NCI-H146 (cell line): ENCODE data around the gene TXNRD3.
"Not testable (repeated sequence)": the region's sequence is repeated elsewhere in the genome, so short reads cannot be mapped to it uniquely, and the experiment has no call there.

ENCODE experiments used
- DNase-seq: peaks from one replicate; lab custom pipeline; 2025; lab: John Stamatoyannopoulos, UW

TXNRD3 gene

DNA sequence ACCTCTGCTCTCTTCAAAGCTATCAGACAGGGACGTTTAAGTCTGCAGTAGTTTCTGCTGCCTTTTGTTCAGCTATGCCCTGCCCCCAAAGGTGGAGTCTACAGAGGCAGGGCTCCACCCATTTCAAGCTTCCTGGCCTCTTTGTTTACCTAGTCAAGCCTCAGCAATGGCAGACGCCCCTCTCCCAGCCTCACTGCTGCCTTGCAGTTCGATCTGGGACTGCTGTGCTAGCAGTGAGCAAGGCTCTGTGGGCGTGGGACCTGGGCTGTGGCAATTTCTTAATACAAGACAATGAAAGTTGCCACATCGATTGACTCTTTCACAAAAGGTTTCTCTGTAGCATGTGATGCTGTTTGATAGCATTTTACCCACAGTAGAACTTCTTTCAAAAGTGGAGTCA, 63.4 kb downstream of the TXNRD3 start:
- DNase-seq: not testable (repeated sequence)

DNA sequence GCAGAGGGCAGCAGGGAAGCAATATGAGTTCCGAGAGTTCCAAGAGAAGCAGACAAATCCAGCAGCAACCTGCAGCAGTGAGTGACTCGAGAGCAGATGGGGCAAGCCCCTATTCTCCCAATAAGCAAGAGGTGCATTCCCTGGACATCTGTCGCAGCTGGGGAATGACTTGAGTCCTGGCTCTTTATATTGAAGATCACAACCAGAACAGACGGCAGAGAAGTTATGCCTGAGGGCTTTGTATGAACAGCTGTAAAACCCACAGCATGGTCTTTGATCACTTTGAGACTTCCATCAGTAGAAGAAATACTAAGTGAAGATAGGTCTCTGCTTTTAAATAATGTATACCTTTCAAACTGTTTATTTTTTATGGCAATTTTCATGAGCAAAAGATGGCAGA, 72.6 kb downstream of the TXNRD3 start:
- DNase-seq: peak; percentile 48

DNA sequence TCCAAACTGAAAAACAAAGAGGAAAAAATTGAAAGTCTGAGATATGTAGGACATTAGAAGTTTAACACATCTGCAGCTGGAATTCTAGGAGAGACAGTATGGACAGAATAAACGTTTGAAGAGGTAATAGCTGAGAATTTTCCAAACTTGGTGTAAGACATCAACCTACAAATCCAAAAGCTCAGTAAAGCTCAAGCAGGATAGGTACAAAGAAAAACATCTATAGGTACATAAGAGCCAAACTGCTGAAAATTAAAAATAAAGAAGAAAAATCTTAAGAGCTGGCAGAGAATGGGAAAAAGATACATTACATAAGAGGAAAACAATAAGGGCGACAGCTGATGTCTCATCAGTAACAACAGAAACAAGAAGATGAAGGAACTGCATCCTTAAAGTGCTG, 73.4 kb downstream of the TXNRD3 start:
- DNase-seq: no peak

DNA sequence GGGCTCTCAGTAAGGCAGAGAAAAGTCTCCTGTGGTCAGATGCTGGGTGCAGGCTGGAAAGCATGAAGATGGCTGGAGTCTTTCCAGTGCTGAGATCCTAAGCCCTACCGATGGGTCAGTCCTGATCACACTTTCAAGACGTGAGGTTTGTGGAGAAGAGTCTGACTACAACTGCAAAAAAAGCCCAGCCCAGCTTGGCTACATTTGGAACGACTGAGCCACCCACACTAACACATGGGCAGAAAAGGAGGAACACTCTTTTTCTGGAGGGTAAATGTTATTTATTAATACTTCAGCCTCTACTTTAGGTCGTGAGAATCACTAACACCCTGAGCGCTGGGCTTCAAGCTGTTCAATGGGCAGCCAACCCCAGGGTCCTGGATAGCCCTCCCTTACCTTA, 74.2 kb downstream of the TXNRD3 start:
- DNase-seq: no peak

DNA sequence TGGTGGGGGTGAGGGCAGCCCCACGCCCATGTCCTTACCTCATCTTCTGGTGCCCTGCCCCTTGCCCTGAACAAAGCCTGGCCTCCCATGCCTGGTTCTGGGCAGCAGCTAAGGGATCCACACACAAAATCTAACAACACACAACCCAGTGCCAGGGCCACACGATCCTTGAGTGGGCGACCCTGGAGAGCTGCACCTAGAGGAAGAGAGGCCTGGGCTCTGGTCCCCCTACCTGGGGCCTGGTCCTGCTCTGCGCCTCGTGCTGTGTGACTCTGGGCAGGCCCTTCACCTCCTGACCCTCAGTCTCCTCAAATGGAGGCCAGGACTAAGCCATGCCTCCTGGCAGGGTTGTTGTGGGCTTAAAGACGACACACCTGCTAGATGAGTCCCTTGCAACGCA, 76.2 kb downstream of the TXNRD3 start:
- DNase-seq: no peak

DNA sequence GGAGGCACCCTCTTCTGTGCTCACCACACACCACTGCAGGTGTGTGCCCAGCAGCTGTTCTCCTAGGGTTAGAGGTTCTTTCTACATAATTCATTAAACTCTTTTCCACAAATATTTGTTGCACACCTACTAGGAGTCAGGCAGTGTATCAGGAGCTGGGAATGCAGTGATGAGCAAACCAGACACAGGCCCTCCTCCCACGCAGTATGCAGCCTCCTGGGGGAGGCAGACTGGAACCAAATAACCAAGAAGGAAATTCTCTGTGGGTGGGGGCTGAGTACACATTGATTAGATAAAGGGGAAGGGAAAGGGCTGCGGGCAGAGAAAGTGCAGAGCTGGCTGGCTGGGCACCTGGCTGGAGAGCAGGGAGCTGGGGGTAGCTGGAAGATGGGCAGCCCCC, 77.7 kb downstream of the TXNRD3 start:
- no peak for DNase-seq

DNA sequence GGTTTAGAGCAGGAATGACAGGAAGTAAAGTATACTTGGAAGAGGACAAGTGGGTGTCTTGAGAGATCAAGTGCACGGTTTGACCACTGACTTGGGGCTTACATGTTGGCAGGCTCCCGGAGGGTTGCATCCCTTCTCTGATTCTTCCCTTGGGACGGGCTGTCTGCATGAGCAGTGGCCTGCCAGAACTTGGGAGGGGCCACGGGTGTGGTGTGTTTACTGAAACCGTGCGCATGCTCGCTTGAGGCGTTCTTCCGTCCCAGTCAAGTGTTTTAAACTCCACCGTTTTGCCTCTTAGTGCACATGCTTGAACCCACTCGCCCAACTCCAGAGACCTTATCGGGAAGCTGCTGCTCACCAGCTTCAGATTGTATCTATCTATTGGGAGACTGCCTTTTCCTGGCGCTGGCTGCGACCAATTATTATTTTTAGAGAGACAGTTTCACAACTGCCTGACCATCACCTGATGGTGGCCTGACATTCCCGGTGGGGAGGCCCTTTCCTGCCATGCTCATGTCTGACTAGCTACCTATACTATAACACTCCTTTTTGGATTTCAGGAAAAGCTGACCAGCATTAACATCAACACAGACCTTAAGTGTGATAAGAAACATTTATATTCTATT, 81.3 kb downstream of the TXNRD3 start:
- no peak for DNase-seq

DNA sequence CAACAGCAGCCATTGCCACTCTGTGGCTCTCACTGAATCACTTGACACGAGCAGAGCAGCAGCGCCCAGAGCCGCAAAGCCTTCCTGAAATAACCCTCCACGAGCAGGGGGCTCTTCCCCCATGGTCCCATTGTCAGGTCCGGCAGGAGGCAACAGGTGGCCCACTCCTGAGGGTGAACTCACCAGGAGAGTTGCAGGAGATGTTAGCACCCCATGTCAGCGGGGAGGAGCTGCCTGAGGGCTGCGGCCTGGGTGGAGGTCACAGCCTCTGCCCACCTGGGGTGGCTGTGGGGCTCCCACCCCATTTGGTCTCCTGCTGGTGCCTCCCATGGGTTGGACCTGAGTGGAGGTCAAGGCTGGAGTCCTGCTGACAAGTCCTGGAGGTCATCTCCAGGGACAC, 83.8 kb downstream of the TXNRD3 start:
- DNase-seq: peak; percentile 67

DNA sequence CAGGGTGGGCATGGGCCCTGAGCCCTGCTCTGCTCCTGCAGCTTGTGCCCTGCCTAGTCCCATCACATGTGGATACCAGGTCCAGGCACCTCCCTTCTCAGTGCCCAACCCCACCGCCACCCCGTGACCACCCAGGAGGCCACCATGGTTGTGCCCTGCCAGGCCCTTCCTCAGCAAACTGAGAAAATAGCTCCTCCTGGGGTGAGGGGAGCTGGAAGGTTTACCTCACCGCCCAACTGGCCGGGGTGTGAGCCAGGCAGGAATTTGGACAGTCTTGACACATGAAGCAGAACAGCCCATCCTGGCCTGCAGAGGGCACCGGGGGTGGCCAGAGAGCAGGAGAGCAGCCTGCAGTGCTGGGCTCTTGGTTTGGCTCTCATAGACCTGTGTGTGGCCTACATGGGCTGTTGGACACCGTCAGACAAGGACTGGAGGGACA, 84.8 kb downstream of the TXNRD3 start:
- no peak for DNase-seq

DNA sequence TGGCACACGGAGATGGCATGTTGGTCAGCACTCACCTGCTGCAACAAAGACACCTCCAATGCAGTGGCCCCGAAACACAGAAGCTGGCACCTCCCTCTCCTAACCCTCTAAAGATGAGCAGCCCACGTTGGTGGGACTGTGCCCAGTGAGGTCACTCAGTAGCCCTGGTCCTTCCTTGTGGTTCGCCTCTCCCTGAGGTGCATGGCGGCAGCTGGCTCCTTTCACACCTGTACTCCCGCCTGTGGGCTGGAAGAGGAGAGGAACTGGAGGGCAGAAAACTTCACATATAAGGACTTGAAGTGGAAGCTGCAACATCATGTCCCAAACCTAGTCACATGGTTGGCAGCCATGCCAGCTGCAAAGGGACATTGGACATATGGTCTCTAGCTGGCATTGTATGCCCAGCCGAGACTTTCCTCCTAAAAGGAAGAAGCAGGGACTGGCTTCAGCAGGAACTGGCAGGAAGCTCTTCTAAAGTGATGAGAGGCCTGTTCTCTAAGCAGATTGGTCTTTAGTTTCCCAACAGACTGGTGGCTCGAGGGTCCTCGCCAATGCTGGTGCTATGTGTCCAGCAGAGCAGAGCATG, 85.4 kb downstream of the TXNRD3 start:
- DNase-seq: no peak

DNA sequence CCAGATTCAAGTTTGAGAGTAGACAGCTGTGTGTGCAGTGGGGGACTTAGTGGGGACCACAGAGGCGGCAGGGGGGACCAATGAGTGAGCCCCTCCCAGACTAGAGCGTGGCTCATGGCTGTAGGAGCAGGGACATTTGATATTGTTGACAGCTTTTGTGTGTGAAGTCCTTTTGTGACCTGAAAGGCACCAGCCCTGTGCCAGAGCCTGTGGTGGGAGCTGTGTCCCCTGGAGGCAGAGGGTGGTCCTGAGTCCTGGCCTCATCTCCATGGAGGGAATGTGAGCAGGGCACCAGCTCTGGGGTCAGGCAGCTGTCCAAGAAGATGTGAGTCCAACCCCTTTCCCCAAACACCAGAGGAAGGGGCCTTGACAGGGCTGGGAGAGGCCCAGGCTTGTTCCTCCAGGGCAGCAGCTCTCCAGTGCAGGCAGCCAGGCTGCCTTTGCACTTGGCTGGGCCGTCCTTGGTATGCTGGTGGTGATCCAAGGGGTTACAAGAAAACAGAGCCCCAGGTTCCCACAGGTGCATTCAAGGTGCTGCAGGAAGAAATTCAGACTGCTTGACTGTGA, 86.1 kb downstream of the TXNRD3 start:
- no peak for DNase-seq

DNA sequence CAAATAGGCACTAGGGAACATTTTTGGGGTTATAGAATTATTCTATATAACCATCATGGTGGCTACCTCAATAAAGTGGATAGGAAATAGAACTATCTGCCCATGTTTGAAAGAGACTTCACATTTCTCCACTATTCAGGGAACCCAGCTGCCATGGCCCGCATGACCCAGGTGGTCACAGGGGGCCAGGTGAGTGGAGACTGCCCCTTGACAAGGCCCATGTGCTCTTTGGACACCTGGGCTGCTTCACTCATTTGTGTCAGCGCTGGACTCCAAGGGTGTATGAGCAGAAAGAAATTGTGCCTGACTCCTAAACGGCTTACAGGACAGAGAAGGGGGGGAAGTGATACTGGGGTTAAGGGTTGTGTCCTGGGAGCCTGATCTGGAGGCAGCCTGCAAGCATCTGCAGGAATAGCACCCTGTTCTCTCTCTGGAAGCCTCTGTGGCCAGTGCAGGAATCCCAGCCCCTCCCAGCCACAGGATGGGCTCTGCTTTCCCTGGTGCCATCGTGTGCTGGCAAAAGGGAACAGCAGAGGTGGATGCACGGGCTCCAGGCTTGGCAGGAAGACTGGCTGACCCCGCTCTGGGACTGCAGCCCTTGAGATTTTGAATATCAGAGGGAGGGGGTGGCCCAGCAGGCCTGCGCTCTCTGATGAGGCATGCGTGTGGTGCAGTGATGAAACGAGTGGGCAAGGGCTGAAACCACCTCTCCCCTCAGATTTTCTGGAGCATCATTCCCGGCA, 87.1 kb downstream of the TXNRD3 start:
- no peak for DNase-seq

DNA sequence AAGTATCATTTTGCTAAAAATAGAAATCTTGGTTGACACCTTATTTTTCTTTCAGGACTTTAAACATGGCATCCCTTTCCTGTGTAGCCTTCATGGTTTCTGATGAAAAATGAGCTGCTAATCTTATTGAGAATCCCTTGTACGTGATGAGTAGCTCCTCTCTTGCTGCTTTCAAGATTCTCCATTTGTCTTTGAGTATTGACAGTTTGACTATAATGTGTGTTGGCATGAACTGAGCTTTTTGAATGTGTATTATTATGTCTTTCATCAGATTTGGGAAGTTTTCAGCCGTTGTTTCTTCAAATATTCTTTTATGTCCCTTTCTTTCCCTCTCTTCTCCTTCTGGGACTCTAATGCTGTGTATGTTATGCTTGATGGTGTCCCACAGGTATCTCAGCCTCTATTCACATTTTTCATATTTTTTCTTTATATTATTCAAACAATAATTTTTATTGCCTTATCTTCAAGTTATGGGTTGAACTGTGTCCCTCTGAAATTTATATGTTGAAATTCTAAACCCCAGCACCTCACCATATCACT, 92.1 kb downstream of the TXNRD3 start:
- no peak for DNase-seq

DNA sequence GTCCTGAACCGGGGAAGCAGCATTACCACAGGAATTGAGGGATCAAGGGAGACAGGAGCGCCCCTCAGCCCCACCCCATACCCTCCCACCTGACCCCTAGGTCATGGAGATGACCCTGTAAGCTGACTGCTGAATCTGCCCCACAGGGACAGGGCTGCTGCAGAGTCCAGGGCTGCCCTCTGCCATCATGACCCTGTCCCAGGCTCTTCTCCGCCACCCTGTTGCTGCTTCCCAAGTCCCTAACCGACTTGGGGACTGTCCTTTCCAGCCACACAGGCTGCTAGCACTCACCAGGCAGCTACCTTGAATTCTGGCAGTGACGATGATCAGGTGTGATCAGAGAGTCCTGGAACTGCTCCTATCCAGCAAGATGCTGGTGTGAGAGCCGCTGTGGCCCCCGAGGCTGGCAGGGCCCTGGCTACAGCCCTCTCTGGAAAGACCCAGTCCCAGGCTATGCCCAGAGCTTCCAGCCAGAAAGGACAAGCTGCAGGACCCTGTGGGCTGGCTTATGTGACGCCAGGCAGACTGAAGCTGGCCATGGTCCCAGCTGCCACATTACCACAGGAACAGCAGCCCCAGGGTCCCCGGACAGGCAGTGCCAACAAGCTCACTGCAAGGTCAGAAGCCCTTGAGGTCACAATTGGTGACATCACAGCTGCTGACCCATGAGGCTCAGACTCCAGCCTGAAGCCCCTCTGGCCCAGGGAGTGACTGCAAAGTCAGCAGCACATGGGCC, 96.4 kb downstream of the TXNRD3 start, which contains the start of gene C3orf22:
C3orf22 (minus strand) TSS at position 597 of the 736 bp plus-strand sequence. CDS start 5,542 bp downstream, outside the sequence.
- no peak for DNase-seq

DNA sequence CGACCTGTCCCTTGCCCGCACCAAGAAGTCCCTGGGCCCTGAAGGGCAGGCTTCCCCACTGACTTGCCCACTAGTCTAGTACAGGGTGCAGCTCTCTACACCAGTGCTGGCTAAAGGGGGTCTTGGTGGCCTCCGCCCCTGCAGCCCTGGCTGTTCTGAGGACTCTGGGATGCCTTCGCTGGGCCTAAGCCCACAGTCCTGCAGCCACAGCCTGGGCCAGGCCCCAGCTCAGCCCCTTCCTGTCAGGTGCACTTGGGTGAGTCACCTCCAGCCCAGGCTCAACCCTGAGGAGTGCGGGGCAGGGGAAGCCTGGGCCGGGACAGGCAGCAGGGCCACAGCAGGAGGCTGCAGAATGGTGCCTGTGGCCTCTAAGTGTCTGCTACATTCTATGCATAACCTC, 97.2 kb downstream of the TXNRD3 start:
- DNase-seq: no peak

DNA sequence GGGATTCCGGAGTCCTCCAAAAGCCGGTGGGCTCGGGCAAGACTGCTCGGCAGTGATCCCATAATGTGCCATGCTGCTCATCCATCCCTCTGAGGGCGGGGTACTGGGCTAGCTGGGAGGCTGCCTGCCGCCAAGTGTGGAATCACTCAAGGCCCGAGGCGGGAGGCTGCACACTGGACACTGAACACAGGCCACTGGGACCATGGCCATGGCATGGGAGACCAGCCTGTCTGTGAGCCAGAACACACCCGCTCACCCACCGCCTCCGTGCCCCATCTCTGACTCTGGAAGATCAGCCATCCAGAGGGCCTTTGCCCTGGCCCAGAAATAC, 97.5 kb downstream of the TXNRD3 start:
- no peak for DNase-seq
